Neural progenitor cell (in vitro differentiated cells): ENCODE data around the gene TRIP12. TPM values are rescaled to one million over a fixed set of nuclear protein-coding genes. Genes with fewer than 3 reads are reported as not detected.
"Not testable (repeated sequence)": the region's sequence is repeated elsewhere in the genome, so short reads cannot be mapped to it uniquely, and the experiment has no call there.

ENCODE experiments used
- DNase-seq: peaks from one replicate; pipeline ENCODE4 v3.0.0-alpha.2; 2016; ENCODE audit warnings: low spot score
- H2AFZ ChIP-seq: fragments of 200-600 bp; sonication (generic); replicated peaks from 2 replicates; pipeline ENCODE4 v1.6.1; 2016; ENCODE audit warnings: antibody characterized with exemption
- H3F3A ChIP-seq: fragments of 200-600 bp; sonication (generic); 2 replicates; pipeline ENCODE4 v1.6.1; 2016; ENCODE audit warnings: antibody characterized with exemption, low read depth
- H3K27ac ChIP-seq: fragments of 200-600 bp; sonication (generic); 2 replicates; pipeline ENCODE4 v1.5.1; 2016; ENCODE audit warnings: mild to moderate bottlenecking
- H3K27me3 ChIP-seq: fragments of 200-600 bp; sonication (generic); 2 replicates; pipeline ENCODE4 v1.6.1; 2016; ENCODE audit warnings: mild to moderate bottlenecking, moderate library complexity
- H3K36me3 ChIP-seq: fragments of 200-600 bp; sonication (generic); 2 replicates; pipeline ENCODE4 v1.5.1; 2016
- H3K4me1 ChIP-seq: fragments of 200-600 bp; sonication (generic); 2 replicates; pipeline ENCODE4 v1.6.1; 2016; ENCODE audit warnings: mixed run types
- H3K4me2 ChIP-seq: fragments of 200-600 bp; sonication (generic); 2 replicates; pipeline ENCODE4 v1.6.1; 2016
- H3K4me3 ChIP-seq: fragments of 200-600 bp; sonication (generic); 2 replicates; pipeline ENCODE4 v1.5.1; 2016
- H3K79me2 ChIP-seq: fragments of 200-600 bp; sonication (generic); 2 replicates; pipeline ENCODE4 v1.6.1; 2016; ENCODE audit warnings: low read depth
- H3K9ac ChIP-seq: fragments of 200-600 bp; sonication (generic); 2 replicates; pipeline ENCODE4 v1.6.1; 2016
- H3K9me3 ChIP-seq: fragments of 200-600 bp; sonication (generic); 2 replicates; pipeline ENCODE4 v1.5.1; 2016; ENCODE audit warnings: low read depth
- H4K20me1 ChIP-seq: fragments of 200-600 bp; sonication (generic); 2 replicates; pipeline ENCODE4 v1.6.1; 2016; ENCODE audit warnings: low read depth
- H3K27ac Mint-ChIP-seq: 3 replicates; pipeline ENCODE4 v1.8.0; 2021; ENCODE audit warnings: mixed read lengths
- H3K27me3 Mint-ChIP-seq: 2 replicates; pipeline ENCODE4 v1.8.0; 2022; ENCODE audit warnings: low read depth, mild to moderate bottlenecking, inconsistent platforms, moderate library complexity, mixed read lengths; ENCODE audit not compliant: insufficient read depth
- H3K36me3 Mint-ChIP-seq: 3 replicates; pipeline ENCODE4 v1.8.0; 2021; ENCODE audit warnings: mixed read lengths
- H3K4me1 Mint-ChIP-seq: 3 replicates; pipeline ENCODE4 v1.8.0; 2021; ENCODE audit warnings: mixed read lengths
- H3K4me3 Mint-ChIP-seq: 3 replicates; pipeline ENCODE4 v1.8.0; 2021; ENCODE audit warnings: mild to moderate bottlenecking, moderate library complexity, mixed read lengths
- H3K9me3 Mint-ChIP-seq: 3 replicates; pipeline ENCODE4 v1.8.0; 2020; ENCODE audit warnings: mixed read lengths
- EZH2 ChIP-seq: fragments of 200-600 bp; sonication (generic); IDR thresholded peaks from 2 replicates; pipeline ENCODE4 v1.6.1; 2017; ENCODE audit warnings: antibody characterized with exemption, mild to moderate bottlenecking, moderate library complexity
- EZH2phosphoT487 ChIP-seq: fragments of 200-600 bp; sonication (generic); IDR thresholded peaks from 2 replicates; pipeline ENCODE4 v1.6.1; 2017; ENCODE audit warnings: antibody characterized with exemption
- total RNA-seq: library from RNA; depleted of rRNA; stranded (reverse); fragments of >200 nt; gene quantifications from 2 replicates; pipeline ENCODE4 v1.2.3, GENCODE V29; 2015; ENCODE audit warnings: low replicate concordance
- TF ChIP-seq, protein P1 (sequence below): fragments of 200-600 bp; sonication (generic); IDR thresholded peaks from 2 replicates; pipeline ENCODE4 v1.5.1; 2017; ENCODE audit warnings: antibody characterized with exemption, mild to moderate bottlenecking

The TRIP12 gene
- total RNA-seq = 107 and 157 TPM in 2 replicates

DNA sequence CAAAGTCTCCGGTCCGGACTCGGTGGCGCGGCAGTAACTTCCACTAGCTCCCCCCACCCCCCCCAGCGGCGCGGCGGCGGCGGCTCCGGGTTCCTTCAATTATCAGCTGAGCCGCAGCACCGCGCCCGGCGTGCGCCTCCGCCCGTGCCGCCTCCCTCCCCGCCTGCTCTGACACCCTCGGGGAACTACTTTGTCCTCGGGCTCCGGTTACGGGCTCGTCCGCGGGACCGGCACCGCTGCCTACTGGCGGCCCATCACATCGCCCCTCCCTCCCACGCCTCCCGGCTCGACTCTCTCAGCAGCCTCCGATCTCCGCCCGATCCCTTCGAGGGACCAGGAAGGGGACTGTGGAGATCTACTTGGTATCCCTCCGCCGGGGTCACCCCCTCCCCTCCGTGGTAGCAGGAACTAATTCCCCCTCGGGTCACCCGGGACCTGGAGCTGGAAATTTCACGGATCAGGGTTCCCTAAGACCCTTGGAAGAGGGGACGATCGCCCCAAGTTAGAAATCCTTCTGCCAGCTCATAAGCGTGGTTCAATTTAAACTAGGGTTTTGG is at the start of gene TRIP12:
Gene TRIP12, minus strand, starts transcription at position 118 of the 557 bp plus-strand sequence. CDS start 41,930 bp downstream, outside the sequence.
- Mint-ChIP-seq H3K36me3 (peaks cover 10% of the 10 kb centered on the region), H3K9me3 (no peaks in the 10 kb centered on the region), H3K4me3 (peak within 1 kb of the TSS; percentile 100), H3K27ac (peak within 1 kb of the TSS; percentile 99), H3K27me3 (peaks cover 7% of the 10 kb centered on the region), H3K4me1 (peaks cover 15% of the 10 kb centered on the region)
- TF ChIP-seq EZH2 = peak; percentile 39
- TF ChIP-seq, protein P1, sequence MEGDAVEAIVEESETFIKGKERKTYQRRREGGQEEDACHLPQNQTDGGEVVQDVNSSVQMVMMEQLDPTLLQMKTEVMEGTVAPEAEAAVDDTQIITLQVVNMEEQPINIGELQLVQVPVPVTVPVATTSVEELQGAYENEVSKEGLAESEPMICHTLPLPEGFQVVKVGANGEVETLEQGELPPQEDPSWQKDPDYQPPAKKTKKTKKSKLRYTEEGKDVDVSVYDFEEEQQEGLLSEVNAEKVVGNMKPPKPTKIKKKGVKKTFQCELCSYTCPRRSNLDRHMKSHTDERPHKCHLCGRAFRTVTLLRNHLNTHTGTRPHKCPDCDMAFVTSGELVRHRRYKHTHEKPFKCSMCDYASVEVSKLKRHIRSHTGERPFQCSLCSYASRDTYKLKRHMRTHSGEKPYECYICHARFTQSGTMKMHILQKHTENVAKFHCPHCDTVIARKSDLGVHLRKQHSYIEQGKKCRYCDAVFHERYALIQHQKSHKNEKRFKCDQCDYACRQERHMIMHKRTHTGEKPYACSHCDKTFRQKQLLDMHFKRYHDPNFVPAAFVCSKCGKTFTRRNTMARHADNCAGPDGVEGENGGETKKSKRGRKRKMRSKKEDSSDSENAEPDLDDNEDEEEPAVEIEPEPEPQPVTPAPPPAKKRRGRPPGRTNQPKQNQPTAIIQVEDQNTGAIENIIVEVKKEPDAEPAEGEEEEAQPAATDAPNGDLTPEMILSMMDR = no peak
- TF ChIP-seq EZH2phosphoT487 = peak; percentile 29
- no peaks in the 10 kb centered on the region for H3K9me3 ChIP-seq
- peak within 1 kb of the TSS; percentile 96 for H3K27ac ChIP-seq
- peaks cover 38% of the 10 kb centered on the region for H3F3A ChIP-seq
- peak within 1 kb of the TSS; percentile 99 for H2AFZ ChIP-seq
- no peaks in the 10 kb centered on the region for H3K36me3 ChIP-seq
- DNase-seq = peak; percentile 96
- peaks cover 21% of the 10 kb centered on the region for H4K20me1 ChIP-seq
- H3K79me2 ChIP-seq = peaks cover 82% of the 10 kb centered on the region
- H3K27me3 ChIP-seq = no peaks in the 10 kb centered on the region
- H3K4me3 ChIP-seq = peak within 1 kb of the TSS; percentile 77
- H3K4me1 ChIP-seq = peaks cover 11% of the 10 kb centered on the region
- peak within 1 kb of the TSS; percentile 72 for H3K9ac ChIP-seq
- H3K4me2 ChIP-seq = peak within 1 kb of the TSS; percentile 81

DNA sequence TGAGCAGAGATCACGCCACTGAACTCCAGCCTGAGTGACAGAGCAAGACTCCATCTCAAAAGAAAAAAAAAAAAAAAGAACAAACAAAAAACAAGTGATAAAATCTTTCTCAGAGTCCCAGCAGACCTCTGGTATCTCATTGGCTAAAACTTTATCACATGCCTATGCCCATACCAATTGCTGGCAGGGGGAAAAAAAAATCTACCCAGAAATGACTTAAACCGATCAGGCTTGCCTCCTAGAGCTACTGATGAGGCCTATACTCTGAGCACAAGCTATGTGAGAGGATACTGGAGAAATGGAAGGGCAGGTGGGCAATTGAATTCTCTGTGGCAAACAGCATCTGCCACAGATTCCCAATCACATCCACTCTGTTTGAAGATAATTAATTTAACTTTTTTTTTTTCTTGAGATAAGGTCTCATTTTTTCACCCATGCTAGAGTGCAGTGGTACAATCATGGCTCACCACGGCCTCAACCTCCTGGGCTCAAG is 49.5 kb upstream of the TRIP12 start:
- Mint-ChIP-seq H3K4me3 (no peak overlapping the region), H3K36me3 (no peaks in the 10 kb centered on the region), H3K9me3 (no peaks in the 10 kb centered on the region), H3K27ac (no peak overlapping the region), H3K27me3 (no peaks in the 10 kb centered on the region), H3K4me1 (no peaks in the 10 kb centered on the region)
- Histone ChIP-seq H3K4me3 (no peak overlapping the region), H3K4me1 (no peaks in the 10 kb centered on the region), H3K4me2 (no peak overlapping the region), H3K9ac (no peak overlapping the region), H3K36me3 (no peaks in the 10 kb centered on the region), H3K9me3 (no peaks in the 10 kb centered on the region), H4K20me1 (no peaks in the 10 kb centered on the region), H3F3A (no peaks in the 10 kb centered on the region), H3K27me3 (no peaks in the 10 kb centered on the region), H2AFZ (no peak overlapping the region), H3K27ac (no peak overlapping the region), H3K79me2 (no peaks in the 10 kb centered on the region)
- DNase-seq = no peak
- TF ChIP-seq EZH2phosphoT487 = no peak

DNA sequence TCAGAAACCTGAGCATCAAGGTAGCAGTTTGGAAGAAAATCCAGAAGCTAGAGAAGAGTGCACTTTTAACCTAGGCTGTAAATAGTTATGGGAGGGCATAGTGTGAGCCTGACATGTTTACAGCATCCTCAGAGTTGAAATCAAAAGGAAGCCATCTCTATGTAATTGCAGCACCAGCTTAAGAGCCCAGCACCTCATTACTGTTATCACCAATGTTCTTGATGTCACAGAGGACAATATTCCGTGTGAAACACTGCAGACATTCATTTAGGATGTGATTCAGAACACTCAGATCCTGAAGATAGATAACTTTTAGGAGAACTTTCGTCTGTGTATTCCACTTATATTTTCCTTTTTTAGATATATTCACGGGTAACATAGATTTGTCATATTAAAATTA is 48.6 kb upstream of the TRIP12 start:
- Mint-ChIP-seq H3K4me1 (no peaks in the 10 kb centered on the region), H3K9me3 (peaks cover 3% of the 10 kb centered on the region), H3K36me3 (no peaks in the 10 kb centered on the region), H3K4me3 (no peak overlapping the region), H3K27ac (no peak overlapping the region), H3K27me3 (no peaks in the 10 kb centered on the region)
- Histone ChIP-seq H3K36me3 (no peaks in the 10 kb centered on the region), H3K4me3 (no peak overlapping the region), H3K9me3 (no peaks in the 10 kb centered on the region), H3K4me2 (no peak overlapping the region), H3F3A (no peaks in the 10 kb centered on the region), H3K27me3 (no peaks in the 10 kb centered on the region), H3K9ac (no peak overlapping the region), H3K27ac (no peak overlapping the region), H2AFZ (no peak overlapping the region), H4K20me1 (no peaks in the 10 kb centered on the region), H3K4me1 (no peaks in the 10 kb centered on the region), H3K79me2 (no peaks in the 10 kb centered on the region)
- TF ChIP-seq, protein P1 = no peak
- no peak for DNase-seq

DNA sequence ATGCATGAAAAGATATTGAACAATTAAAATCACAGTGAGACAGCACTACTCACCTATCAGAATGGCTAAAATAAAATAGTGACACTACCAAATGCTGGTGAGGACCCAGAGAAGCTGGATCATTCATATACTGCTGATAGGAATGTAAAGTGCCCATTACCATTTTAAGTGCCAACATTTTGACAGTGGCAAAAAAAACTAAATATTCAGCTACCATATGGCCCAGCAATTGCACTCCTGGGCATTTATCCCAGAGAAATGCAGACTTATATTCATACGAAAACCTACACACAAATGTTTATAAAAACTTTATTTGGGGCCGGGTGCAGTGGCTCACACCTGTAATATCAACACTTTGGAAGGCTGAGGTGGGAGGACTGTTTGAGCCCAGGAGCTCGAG is 48.1 kb upstream of the TRIP12 start:
- no peak overlapping the region for H3K27ac ChIP-seq
- Mint-ChIP-seq H3K9me3 (peaks cover 3% of the 10 kb centered on the region), H3K27me3 (no peaks in the 10 kb centered on the region), H3K4me3 (no peak overlapping the region), H3K36me3 (no peaks in the 10 kb centered on the region), H3K4me1 (no peaks in the 10 kb centered on the region), H3K27ac (no peak overlapping the region)
- DNase-seq = no peak
- H3K36me3 ChIP-seq = no peaks in the 10 kb centered on the region
- H3K9ac ChIP-seq = no peak overlapping the region
- no peaks in the 10 kb centered on the region for H3F3A ChIP-seq
- no peak overlapping the region for H2AFZ ChIP-seq
- H3K4me3 ChIP-seq = no peak overlapping the region
- H3K4me1 ChIP-seq = no peaks in the 10 kb centered on the region
- no peaks in the 10 kb centered on the region for H3K27me3 ChIP-seq
- H3K79me2 ChIP-seq = no peaks in the 10 kb centered on the region
- no peak overlapping the region for H3K4me2 ChIP-seq
- H4K20me1 ChIP-seq = no peaks in the 10 kb centered on the region
- no peak for TF ChIP-seq EZH2phosphoT487
- TF ChIP-seq, protein P1 = no peak
- no peaks in the 10 kb centered on the region for H3K9me3 ChIP-seq

DNA sequence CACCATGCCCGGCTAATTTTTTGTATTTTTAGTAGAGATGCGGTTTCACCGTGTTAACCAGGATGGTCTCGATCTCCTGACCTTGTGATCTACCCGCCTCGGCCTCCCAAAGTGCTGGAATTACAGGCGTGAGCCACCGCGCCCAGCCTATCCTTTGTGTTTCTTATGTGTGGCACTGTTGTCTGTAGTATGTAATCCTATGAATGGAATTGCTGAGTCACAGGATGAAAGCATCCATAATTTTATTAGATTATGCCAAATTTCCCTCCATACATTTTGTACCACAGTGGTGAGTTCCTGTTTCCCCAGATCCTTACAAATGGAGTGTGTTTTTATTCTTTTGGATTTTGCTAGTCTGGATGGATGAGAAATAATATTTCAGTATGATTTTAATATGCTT is 41.8 kb upstream of the TRIP12 start:
- H4K20me1 ChIP-seq, H3K4me2 ChIP-seq, H3K4me3 ChIP-seq, H3K27me3 ChIP-seq, H3K4me1 ChIP-seq, H3K9me3 Mint-ChIP-seq, H3K4me1 Mint-ChIP-seq, H3K79me2 ChIP-seq, H3K27me3 Mint-ChIP-seq, H3F3A ChIP-seq, H3K4me3 Mint-ChIP-seq, DNase-seq, H3K27ac Mint-ChIP-seq, H3K9ac ChIP-seq, H2AFZ ChIP-seq, H3K36me3 ChIP-seq, H3K9me3 ChIP-seq, H3K36me3 Mint-ChIP-seq, H3K27ac ChIP-seq: not testable (repeated sequence)
